ENCODE measurements around the gene AFDN. TPM values are rescaled to one million over a fixed set of nuclear protein-coding genes. Genes with fewer than 3 reads are reported as not detected.

Gene AFDN
- total and polyA plus RNA-seq, 10 of the 15 experiments (the other 5 are each of a cell fraction or from before 2014, with no cell fraction given): 5.7 to 68.2 (median 45.1) TPM

GRCh38 chr6:167835260-167835659 is 8.5 kb downstream of the AFDN start:
- in situ Hi-C loops (cut with MboI) (no loop called here), intact Hi-C loops (cut with micrococcal nuclease; ENCODE audit: unreplicated experiment) (no loop called here)
- RAD21 ChIA-PET (ENCODE audit: unreplicated experiment): interaction anchor here (0.7 to 1.6 kb wide), 2 partner anchors 18 to 64 kb away, joined by 3 to 4 read pairs; no protein-coding TSS in a partner anchor
- no peak overlapping the region for H2AFZ ChIP-seq (ENCODE audit: control insufficient read depth, low read depth, low read length)
- ATAC-seq (no peak), DNase-seq (ENCODE audit: low read depth, low spot score) (no peak), FAIRE-seq (no peak)
- WGBS (ENCODE audit: insufficient coverage, insufficient replicate concordance, low lambda C conversion rate, missing lambda C conversion rate): 95% methylated on average over 3 of the region's 3 CpGs
- H4K20me1 ChIP-seq (ENCODE audit: control insufficient read depth, insufficient read depth): no peaks in the 10 kb centered on the region
- CTCF ChIA-PET: interaction anchor here (1.1 to 1.2 kb wide), 2 partner anchors 12 to 14 kb away, joined by 3 to 4 read pairs; no protein-coding TSS in a partner anchor
- H3K4me1 ChIP-seq (ENCODE audit: control insufficient read depth, insufficient read depth, low read length): peaks cover 20% of the 10 kb centered on the region
- POLR2A ChIA-PET: no interaction called here
- no peak overlapping the region for H3K4me2 ChIP-seq (ENCODE audit: control insufficient read depth, insufficient read depth)
- H3K27me3 ChIP-seq (replicated peaks in 1 of 2; ENCODE audit: control insufficient read depth in 2 of 2, insufficient read depth in 2 of 2, low read length in 1 of 2): no peaks in the 10 kb centered on the region
- TF ChIP-seq CBX5 (IDR thresholded peaks at IDR 0.05; ENCODE audit: low read depth) (no peak), ZSCAN29 (IDR thresholded peaks at IDR 0.05) (no peak), SIN3A (IDR thresholded peaks at IDR 0.05; ENCODE audit: low read depth, low read length) (no peak), RBBP5 (conservative IDR thresholded peaks at IDR 0.05) (no peak), NR2C2 (IDR thresholded peaks at IDR 0.05; ENCODE audit: borderline replicate concordance, control insufficient read depth, insufficient read length, low read depth) (no peak), STAT3 (IDR thresholded peaks at IDR 0.05; ENCODE audit: low read depth, low read length) (no peak), FOXM1 (IDR thresholded peaks at IDR 0.05; ENCODE audit: low read depth, low read length) (no peak), ELK1 (IDR thresholded peaks at IDR 0.05; ENCODE audit: low read depth, low read length) (no peak), PKNOX1 (IDR thresholded peaks at IDR 0.05) (no peak), SUZ12 (IDR thresholded peaks at IDR 0.05; ENCODE audit: unreplicated experiment) (no peak), RCOR1 (conservative IDR thresholded peaks at IDR 0.05; ENCODE audit: low read depth, low read length) (no peak), HDAC2 (IDR thresholded peaks at IDR 0.05) (no peak), SMC3 (IDR thresholded peaks at IDR 0.05; ENCODE audit: borderline replicate concordance, low read length) (no peak), BMI1 (IDR thresholded peaks at IDR 0.05; ENCODE audit: borderline replicate concordance) (no peak)
- H3K9ac ChIP-seq (ENCODE audit: control insufficient read depth, insufficient read depth, low read length): no peak overlapping the region
- H3K4me3 ChIP-seq: no peak overlapping the region
- SMC1A ChIA-PET (ENCODE audit: uncharacterized antibody, unreplicated experiment): interaction anchor here (1.2 to 9.0 kb wide), 3 partner anchors 8 to 23 kb away, joined by 3 to 58 read pairs (median 11); no protein-coding TSS in a partner anchor
- H3K36me3 ChIP-seq (ENCODE audit: control insufficient read depth in 2 of 2, insufficient read depth in 2 of 2, low read length in 1 of 2): no peaks in the 10 kb centered on the region
- BruUV-seq (replicated peaks): no TSS peak
- no peaks in the 10 kb centered on the region for H3K9me3 ChIP-seq (replicated peaks; ENCODE audit: control insufficient read depth, insufficient read depth, low read length)
- no peak overlapping the region for H3K27ac ChIP-seq (ENCODE audit: control insufficient read depth, insufficient read depth)
- peaks cover 77% of the 10 kb centered on the region for H3K79me2 ChIP-seq (ENCODE audit: control insufficient read depth, insufficient read depth, low read length)

Data from GM12878 (cell line).